ENCODE measurements around the gene DNASE1L3.
"Not testable (repeated sequence)": the region's sequence is repeated elsewhere in the genome, so short reads cannot be mapped to it uniquely, and the experiment has no call there.

Gene DNASE1L3

GRCh38 chr3:58210761-58211460 lies at the start of gene DNASE1L3:
Gene DNASE1L3 (minus strand): TSS chr3:58210972. CDS start chr3:58210906, 66 bp downstream.
- DNase-seq = no peak

- DNase-seq = no peak
Observed at GRCh38 chr3:58260261-58260731, 49.5 kb upstream of the DNASE1L3 start.

- DNase-seq = no peak
Observed at GRCh38 chr3:58258392-58259055, 47.8 kb upstream of the DNASE1L3 start.

GRCh38 chr3:58256511-58256910 lies 45.7 kb upstream of the DNASE1L3 start:
- DNase-seq = no peak

GRCh38 chr3:58256061-58256460 lies 45.3 kb upstream of the DNASE1L3 start:
- no peak for DNase-seq

GRCh38 chr3:58254144-58254543 lies 43.4 kb upstream of the DNASE1L3 start:
- DNase-seq = no peak

- DNase-seq = no peak
Observed at GRCh38 chr3:58251631-58252035, 40.9 kb upstream of the DNASE1L3 start.

GRCh38 chr3:58250093-58250707 lies 39.4 kb upstream of the DNASE1L3 start:
- no peak for DNase-seq

GRCh38 chr3:58249358-58250092 lies 38.8 kb upstream of the DNASE1L3 start:
- no peak for DNase-seq

GRCh38 chr3:58246148-58247047 lies 35.6 kb upstream of the DNASE1L3 start:
- no peak for DNase-seq

GRCh38 chr3:58243976-58244585 lies 33.3 kb upstream of the DNASE1L3 start:
- DNase-seq = no peak

GRCh38 chr3:58242860-58243259 lies 32.1 kb upstream of the DNASE1L3 start:
- DNase-seq = not testable (repeated sequence)

- no peak for DNase-seq
Observed at GRCh38 chr3:58242340-58242739, 31.6 kb upstream of the DNASE1L3 start.

- no peak for DNase-seq
Observed at GRCh38 chr3:58241306-58242044, 30.7 kb upstream of the DNASE1L3 start.

GRCh38 chr3:58238830-58239229 lies 28.1 kb upstream of the DNASE1L3 start:
- DNase-seq = no peak

GRCh38 chr3:58237941-58238681 lies 27.3 kb upstream of the DNASE1L3 start:
- peak; percentile 27 for DNase-seq

GRCh38 chr3:58237238-58237940 lies 26.6 kb upstream of the DNASE1L3 start, which contains the start of gene ABHD6:
Gene ABHD6 (plus strand): TSS chr3:58237792. CDS start chr3:58256587, 18,795 bp downstream.
- DNase-seq = peak; percentile 85

- no peak for DNase-seq
Observed at GRCh38 chr3:58236527-58237237, 25.9 kb upstream of the DNASE1L3 start.

GRCh38 chr3:58235970-58236369 lies 25.2 kb upstream of the DNASE1L3 start:
- no peak for DNase-seq

Data from CD4-positive, alpha-beta T cell treated with Interleukin-21 for 1 hour (primary cell).